Neuronal stem cell (in vitro differentiated cells): ENCODE results near the gene ACSF3.

Experiments used
- DNase-seq: peaks from one replicate; pipeline ENCODE4 v3.0.0-alpha.2; 2013; ENCODE audit warnings: low spot score
- H2AFZ ChIP-seq: one replicate; pipeline ENCODE4 v1.6.1; 2013; ENCODE audit warnings: mild to moderate bottlenecking, low read length, inconsistent platforms
- H2AK5ac ChIP-seq: 2 replicates; pipeline ENCODE4 v1.6.1; 2013; ENCODE audit warnings: low read depth, mild to moderate bottlenecking, inconsistent platforms, low read length, moderate library complexity, mixed read lengths
- H2BK120ac ChIP-seq: 2 replicates; pipeline ENCODE4 v1.6.1; 2013; ENCODE audit warnings: low read depth, mild to moderate bottlenecking, inconsistent platforms, low read length, moderate library complexity, mixed read lengths
- H2BK12ac ChIP-seq: one replicate; pipeline ENCODE4 v1.6.1; 2013; ENCODE audit warnings: low read length, inconsistent platforms
- H2BK15ac ChIP-seq: 2 replicates; pipeline ENCODE4 v1.6.1; 2013; ENCODE audit warnings: mild to moderate bottlenecking, low read length, inconsistent platforms, mixed read lengths
- H2BK5ac ChIP-seq: one replicate; pipeline ENCODE4 v1.6.1; 2013; ENCODE audit warnings: inconsistent platforms, mild to moderate bottlenecking, low read length, moderate library complexity
- H3K14ac ChIP-seq: one replicate; pipeline ENCODE4 v1.6.1; 2013; ENCODE audit warnings: low read length, inconsistent platforms
- H3K18ac ChIP-seq: 2 replicates; pipeline ENCODE4 v1.6.1; 2013; ENCODE audit warnings: low read length, inconsistent platforms
- H3K23ac ChIP-seq: 2 replicates; pipeline ENCODE4 v1.6.1; 2013; ENCODE audit warnings: low read depth, mild to moderate bottlenecking, mixed read lengths, low read length, inconsistent platforms; ENCODE audit not compliant: poor library complexity
- H3K27ac ChIP-seq: replicated peaks from 3 replicates; pipeline ENCODE4 v1.5.1; 2013; ENCODE audit warnings: low read length, inconsistent platforms
- H3K27me3 ChIP-seq, 3 experiments: 2 replicates each; pipeline ENCODE4 v1.6.1; 2013; ENCODE audit warnings: low read length in 3 of 3, mild to moderate bottlenecking in 2 of 3, inconsistent platforms in 1 of 3, low read depth in 1 of 3, mixed read lengths in 1 of 3, moderate library complexity in 1 of 3; ENCODE audit not compliant: control insufficient read depth in 3 of 3, insufficient read depth in 3 of 3
- H3K36me3 ChIP-seq, 2 donors: replicated peaks in 1 of 2; 2 replicates each; pipeline ENCODE4 v1.6.1; 2013; ENCODE audit warnings: low read length in 2 of 2; ENCODE audit not compliant: control insufficient read depth in 2 of 2, insufficient read depth in 2 of 2
- H3K4ac ChIP-seq: 2 replicates; pipeline ENCODE4 v1.6.1; 2013; ENCODE audit warnings: inconsistent platforms, mild to moderate bottlenecking, low read length, moderate library complexity
- H3K4me1 ChIP-seq, 2 donors: 1 replicate in 1 of 2; 2 replicates in 1 of 2; pipeline ENCODE4 v1.6.1; 2013; ENCODE audit warnings: low read length in 2 of 2, low read depth in 1 of 2; ENCODE audit not compliant: control insufficient read depth in 2 of 2, insufficient read depth in 1 of 2
- H3K4me2 ChIP-seq: one replicate; pipeline ENCODE4 v1.6.1; 2013; ENCODE audit warnings: mild to moderate bottlenecking, low read length, inconsistent platforms; ENCODE audit not compliant: insufficient read depth, poor library complexity, severe bottlenecking
- H3K4me3 ChIP-seq, 2 donors: 2 replicates each; pipeline ENCODE4 v1.5.1; 2013; ENCODE audit warnings: low read length in 2 of 2, mild to moderate bottlenecking in 2 of 2, inconsistent platforms in 1 of 2, moderate library complexity in 1 of 2
- H3K79me1 ChIP-seq: one replicate; pipeline ENCODE4 v1.6.1; 2013; ENCODE audit warnings: low read depth, mild to moderate bottlenecking, inconsistent platforms, low read length, moderate library complexity
- H3K9ac ChIP-seq: one replicate; pipeline ENCODE4 v1.6.1; 2013; ENCODE audit warnings: mild to moderate bottlenecking, low read depth, low read length, inconsistent platforms; ENCODE audit not compliant: poor library complexity
- H3K9me3 ChIP-seq, 2 donors: replicated peaks in 1 of 2; 2 replicates each; pipeline versions ENCODE3 to v1.6.1; 2013; ENCODE audit warnings: low read length in 2 of 2, mild to moderate bottlenecking in 2 of 2, inconsistent platforms in 1 of 2, low read depth in 1 of 2, mixed read lengths in 1 of 2, moderate library complexity in 1 of 2; ENCODE audit not compliant: control insufficient read depth in 2 of 2, insufficient read depth in 1 of 2
- H4K8ac ChIP-seq: one replicate; pipeline ENCODE4 v1.6.1; 2013; ENCODE audit warnings: low read depth, mild to moderate bottlenecking, inconsistent platforms, low read length, moderate library complexity
- H4K91ac ChIP-seq: one replicate; pipeline ENCODE4 v1.6.1; 2013; ENCODE audit warnings: low read length, low read depth, mild to moderate bottlenecking, inconsistent platforms; ENCODE audit not compliant: poor library complexity
- WGBS, 2 donors: extraction: QIAGEN DNeasy Blood & Tissue Kit; methylation state at CpG; one replicate each; pipeline ENCODE4 v1.1.7; 2013; ENCODE audit warnings: missing lambda C conversion rate in 2 of 2, mixed read lengths in 1 of 2; ENCODE audit not compliant: insufficient read length in 2 of 2, insufficient replicate concordance in 1 of 2; ENCODE audit errors: extremely low coverage in 2 of 2; 5-methylcytosine and 5-hydroxymethylcytosine counted together

ACSF3 gene

GRCh38 chr16:89134269-89134668, 40.6 kb downstream of the ACSF3 start:
- no peak overlapping the region for H3K4ac ChIP-seq
- H2BK5ac ChIP-seq: no peak overlapping the region
- no peak overlapping the region for H4K91ac ChIP-seq
- H2AFZ ChIP-seq: no peak overlapping the region
- H3K23ac ChIP-seq: no peak overlapping the region
- no peak overlapping the region for H3K4me3 ChIP-seq
- H3K27me3 ChIP-seq: no peaks in the 10 kb centered on the region
- H2BK12ac ChIP-seq: no peak overlapping the region
- H3K9ac ChIP-seq: no peak overlapping the region
- no peak overlapping the region for H3K14ac ChIP-seq
- H3K79me1 ChIP-seq: peaks cover 3% of the 10 kb centered on the region
- H3K27ac ChIP-seq: no peak overlapping the region
- no peak overlapping the region for H2BK15ac ChIP-seq
- H2AK5ac ChIP-seq: no peak overlapping the region
- H3K18ac ChIP-seq: no peak overlapping the region
- H4K8ac ChIP-seq: no peak overlapping the region
- DNase-seq: no peak
- H3K9me3 ChIP-seq: peaks cover 0 to 13% of the 10 kb centered on the region in 2 donors
- H3K4me2 ChIP-seq: no peak overlapping the region
- peaks cover 16 to 42% of the 10 kb centered on the region in 2 donors for H3K36me3 ChIP-seq
- WGBS, 2 donors: no CpG with 5 or more reads among the region's 20 CpGs
- no peaks in the 10 kb centered on the region for H3K4me1 ChIP-seq
- no peak overlapping the region for H2BK120ac ChIP-seq

- Histone ChIP-seq H4K8ac (no peak overlapping the region), H3K9ac (no peak overlapping the region), H3K9me3 (peaks cover 0 to 6% of the 10 kb centered on the region in 2 donors), H4K91ac (no peak overlapping the region), H3K14ac (no peak overlapping the region), H2BK15ac (no peak overlapping the region), H3K27ac (no peak overlapping the region), H2BK12ac (no peak overlapping the region), H3K4me1 (no peaks in the 10 kb centered on the region), H2AK5ac (no peak overlapping the region), H3K79me1 (peaks cover 3% of the 10 kb centered on the region), H2AFZ (no peak overlapping the region), H2BK120ac (no peak overlapping the region), H3K27me3 (no peaks in the 10 kb centered on the region), H3K4ac (no peak overlapping the region), H3K23ac (peak overlapping the region; percentile 49), H3K4me3 (no peak overlapping the region), H3K18ac (no peak overlapping the region), H3K4me2 (no peak overlapping the region), H2BK5ac (no peak overlapping the region), H3K36me3 (peaks cover 18 to 42% of the 10 kb centered on the region in 2 donors)
- no peak for DNase-seq
- WGBS, 2 donors: no CpG with 5 or more reads among the region's 11 CpGs
Observed at GRCh38 chr16:89135166-89135565, 41.5 kb downstream of the ACSF3 start.

GRCh38 chr16:89135971-89136765, 42.5 kb downstream of the ACSF3 start:
- no peak overlapping the region for H3K4ac ChIP-seq
- H3K14ac ChIP-seq: no peak overlapping the region
- H3K36me3 ChIP-seq: peaks cover 22 to 42% of the 10 kb centered on the region in 2 donors
- no peak overlapping the region for H3K9ac ChIP-seq
- H2BK5ac ChIP-seq: peak overlapping the region; percentile 71
- WGBS, 2 donors: no CpG with 5 or more reads among the region's 35 CpGs
- H3K4me3 ChIP-seq: no peak overlapping the region
- no peak overlapping the region for H2AFZ ChIP-seq
- H4K8ac ChIP-seq: no peak overlapping the region
- no peaks in the 10 kb centered on the region for H3K27me3 ChIP-seq
- H3K4me1 ChIP-seq: no peaks in the 10 kb centered on the region
- no peaks in the 10 kb centered on the region for H3K9me3 ChIP-seq
- H4K91ac ChIP-seq: no peak overlapping the region
- peaks cover 3% of the 10 kb centered on the region for H3K79me1 ChIP-seq
- no peak overlapping the region for H2AK5ac ChIP-seq
- H3K18ac ChIP-seq: no peak overlapping the region
- no peak overlapping the region for H2BK12ac ChIP-seq
- H3K27ac ChIP-seq: no peak overlapping the region
- no peak overlapping the region for H2BK120ac ChIP-seq
- no peak overlapping the region for H3K4me2 ChIP-seq
- H3K23ac ChIP-seq: no peak overlapping the region
- no peak for DNase-seq
- no peak overlapping the region for H2BK15ac ChIP-seq

- Histone ChIP-seq H3K4me1 (no peaks in the 10 kb centered on the region), H3K9ac (no peak overlapping the region), H2BK5ac (peak overlapping the region; percentile 71), H3K14ac (no peak overlapping the region), H3K36me3 (peaks cover 27 to 42% of the 10 kb centered on the region in 2 donors), H3K9me3 (no peaks in the 10 kb centered on the region), H2BK12ac (no peak overlapping the region), H3K4me3 (no peak overlapping the region), H3K4ac (no peak overlapping the region), H4K8ac (no peak overlapping the region), H3K18ac (no peak overlapping the region), H2BK15ac (no peak overlapping the region), H3K79me1 (peaks cover 3% of the 10 kb centered on the region), H3K27ac (no peak overlapping the region), H4K91ac (no peak overlapping the region), H2AK5ac (no peak overlapping the region), H3K23ac (no peak overlapping the region), H3K27me3 (no peaks in the 10 kb centered on the region), H2AFZ (no peak overlapping the region), H2BK120ac (no peak overlapping the region), H3K4me2 (no peak overlapping the region)
- WGBS, 2 donors: no CpG with 5 or more reads among the region's 17 CpGs
- no peak for DNase-seq
Observed at GRCh38 chr16:89136931-89137330, 43.3 kb downstream of the ACSF3 start.
